H1 (cell line): ENCODE data around the gene TNNT1. TPM values are rescaled to one million over a fixed set of nuclear protein-coding genes. Genes with fewer than 3 reads are reported as not detected.

Source experiments
- ATF3 ChIP-seq: IDR thresholded peaks from 2 replicates; pipeline ENCODE4 v1.6.1; 2011; ENCODE audit warnings: low read depth, mild to moderate bottlenecking, low read length; ENCODE audit not compliant: insufficient read depth
- BACH1 ChIP-seq: IDR thresholded peaks from 2 replicates; pipeline ENCODE4 v1.6.1; 2012; ENCODE audit warnings: low read length, improper control_type of control experiment
- BCL11A ChIP-seq, 2 experiments: IDR thresholded peaks; one replicate each; pipeline ENCODE4 v1.6.1; 2011; ENCODE audit warnings: low read depth in 2 of 2, low read length in 2 of 2, mild to moderate bottlenecking in 2 of 2
- CBX8 ChIP-seq: fragments of 300-800, 300-1000 bp; sonication (generic); IDR thresholded peaks from 2 replicates; pipeline ENCODE4 v1.7.1; 2016; ENCODE audit warnings: low read depth, low read length, borderline replicate concordance
- CHD2 ChIP-seq: IDR thresholded peaks from 2 replicates; pipeline ENCODE4 v1.6.1; 2012; ENCODE audit warnings: low read length, improper control_type of control experiment
- CTCF ChIP-seq, 3 experiments: IDR thresholded peaks; 1 replicate in 2 of 3; 2 replicates in 1 of 3; pipeline versions ENCODE4 v1.5.1 to v1.6.1; 2011; ENCODE audit warnings: low read length in 3 of 3, mild to moderate bottlenecking in 3 of 3, inconsistent platforms in 2 of 3, low read depth in 1 of 3, moderate library complexity in 1 of 3; ENCODE audit not compliant: insufficient read depth in 1 of 3; ENCODE audit errors: control extremely low read depth in 1 of 3
- FOSL1 ChIP-seq: IDR thresholded peaks from 2 replicates; pipeline ENCODE4 v1.6.1; 2011; ENCODE audit warnings: mild to moderate bottlenecking, low read depth, low read length, moderate library complexity; ENCODE audit not compliant: insufficient read depth
- GTF2F1 ChIP-seq: IDR thresholded peaks from 2 replicates; pipeline ENCODE4 v1.6.1; 2012; ENCODE audit warnings: low read depth, low read length, improper control_type of control experiment, borderline replicate concordance
- HDAC6 ChIP-seq: IDR thresholded peaks from one replicate; pipeline ENCODE4 v1.7.1; 2012; ENCODE audit warnings: low read depth, mild to moderate bottlenecking, inconsistent platforms, low read length, moderate library complexity
- JUN ChIP-seq: IDR thresholded peaks from 2 replicates; pipeline ENCODE4 v1.6.1; 2011; ENCODE audit warnings: low read depth, mild to moderate bottlenecking, improper control_type of control experiment, low read length
- KDM1A ChIP-seq: fragments of 200-600, 300-600 bp; sonication (generic); IDR thresholded peaks from 2 replicates; pipeline ENCODE4 v1.7.1; 2016; ENCODE audit warnings: mild to moderate bottlenecking, low read length, borderline replicate concordance
- MAFK ChIP-seq: IDR thresholded peaks from 2 replicates; pipeline ENCODE4 v1.6.1; 2012; ENCODE audit warnings: low read depth, mild to moderate bottlenecking, improper control_type of control experiment, low read length
- NRF1 ChIP-seq: IDR thresholded peaks from 2 replicates; pipeline ENCODE4 v1.6.1; 2011; ENCODE audit warnings: mild to moderate bottlenecking, low read depth, low read length, improper control_type of control experiment
- POU5F1 ChIP-seq: IDR thresholded peaks from 2 replicates; pipeline ENCODE4 v1.6.1; 2011; ENCODE audit warnings: low read depth, mild to moderate bottlenecking, low read length, moderate library complexity
- RFX5 ChIP-seq: IDR thresholded peaks from 2 replicates; pipeline ENCODE4 v1.6.1; 2011; ENCODE audit warnings: low read depth, low read length, improper control_type of control experiment, borderline replicate concordance
- SIN3A ChIP-seq, 2 experiments: IDR thresholded peaks in 1 of 2; conservative IDR thresholded peaks in 1 of 2; 2 replicates each; pipeline ENCODE4 v1.6.1; 2011 to 2012; ENCODE audit warnings: low read length in 2 of 2, improper control_type of control experiment in 1 of 2, low read depth in 1 of 2, mild to moderate bottlenecking in 1 of 2
- SIX5 ChIP-seq: IDR thresholded peaks from 2 replicates; pipeline ENCODE4 v1.6.1; 2011; ENCODE audit warnings: mild to moderate bottlenecking, low read depth, low read length
- TAF1 ChIP-seq: IDR thresholded peaks from 2 replicates; pipeline ENCODE4 v1.6.1; 2011; ENCODE audit warnings: mild to moderate bottlenecking, low read depth, low read length
- TBP ChIP-seq: IDR thresholded peaks from 2 replicates; pipeline ENCODE4 v1.6.1; 2011; ENCODE audit warnings: low read depth, low read length, improper control_type of control experiment
- USF2 ChIP-seq: IDR thresholded peaks from 2 replicates; pipeline ENCODE4 v1.6.1; 2011; ENCODE audit warnings: low read length, improper control_type of control experiment
- polyA plus RNA-seq, 7 experiments: library from polyadenylated mRNA; depleted of rRNA in 3 of 7; stranded (reverse) in 5 of 7; unstranded in 2 of 7; fragments of >200 nt in 5 of 7; fragments of 200-250 nt in 2 of 7; gene quantifications; 1 replicate in 5 of 7; 2 replicates in 1 of 7; 4 replicates in 1 of 7; pipeline versions ENCODE4 v1.2.1 to v1.2.3, GENCODE V29; 2011 to 2013; ENCODE audit warnings: missing spikeins in 2 of 7, mixed read lengths in 2 of 7
- total RNA-seq: library from RNA; stranded (reverse); fragmentation: NEBNext Ultra II Directional; extraction: Animal tissue kit (Norgen Biotek cat#: 25700); gene quantifications from 2 replicates; pipeline ENCODE4 v1.2.1, GENCODE V29; 2021

Gene TNNT1
- total and polyA plus RNA-seq, 2 of the 8 experiments (the other 6 are each of a cell fraction or from before 2014, with no cell fraction given): 69.6 to 107 TPM

GRCh38 chr19:55178781-55179599, 30.0 kb upstream of the TNNT1 start (continued):
- TF ChIP-seq CTCF (IDR thresholded peaks at IDR 0.05; ENCODE audit: control extremely low read depth in 1 of 3, insufficient read depth in 1 of 3, low read depth in 1 of 3, low read length in 3 of 3) (no peak), RFX5 (peak; percentile 74; the same call in 1 of the 2 replicates), CBX8 (no peak), BCL11A (IDR thresholded peaks at IDR 0.05; ENCODE audit: low read depth in 2 of 2, low read length in 2 of 2) (no peak), SIX5 (peak; percentile 93), KDM1A (peak; percentile 73), ATF3 (no peak), NRF1 (no peak), TBP (no peak), CHD2 (no peak; the same call in 1 of the 2 replicates), HDAC6 (no peak), JUN (peak; percentile 80; the same call in 1 of the 2 replicates), GTF2F1 (no peak), FOSL1 (no peak), SIN3A (conservative IDR thresholded peaks at IDR 0.05 in 1 of 2, IDR thresholded peaks at IDR 0.05 in 1 of 2; ENCODE audit: low read depth in 1 of 2, low read length in 2 of 2) (peak; percentile 88 to 93; a peak in 3 of 4 replicates), USF2 (no peak), BACH1 (0 out of 2 replicates have a peak, but pooled peaks have one; percentile 28), MAFK (no peak), TAF1 (peak; percentile 42; the same call in 1 of the 2 replicates), POU5F1 (no peak)
